T-cell (primary cell): ENCODE measurements around the gene RNF11. TPM values are rescaled to one million over a fixed set of nuclear protein-coding genes. Genes with fewer than 3 reads are reported as not detected.
"Not testable (repeated sequence)": the region's sequence is repeated elsewhere in the genome, so short reads cannot be mapped to it uniquely, and the experiment has no call there.

Source experiments
- ATAC-seq, 4 experiments: fragments of 200-7000 bp in 3 of 4; fragments of 150-1000 bp in 1 of 4; cut with Tn5 transposase; replicated peaks in 1 of 4; 1 replicate in 3 of 4; 2 replicates in 1 of 4; pipeline ENCODE4 v1.10.0; 2021; ENCODE audit warnings: moderate library complexity in 3 of 4, mild to moderate bottlenecking in 2 of 4, moderate number of reproducible peaks in 1 of 4
- CTCF ChIA-PET, 2 donors: fragments of 300-600 bp; sonication (Branson Sonifier 250); formaldehyde crosslinking; loops; one replicate each; lab custom pipeline; 2022; ENCODE audit warnings: antibody characterized with exemption in 2 of 2; lab: Charles Lee
- POLR2A ChIA-PET, 2 donors: fragments of 300-600 bp; sonication (Branson Sonifier 250); formaldehyde crosslinking; loops; one replicate each; lab custom pipeline; 2022; ENCODE audit warnings: antibody characterized with exemption in 2 of 2; lab: Charles Lee
- DNase-seq, 35 experiments: peaks; one replicate each; pipeline versions ENCODE4 v3.0.0 to v3.0.0-alpha.2; 2013 to 2023
- H3K27ac ChIP-seq: one replicate; pipeline ENCODE4 v1.5.1; 2013; ENCODE audit warnings: low read length
- H3K27me3 ChIP-seq, 2 experiments: replicated peaks in 1 of 2; 1 replicate in 1 of 2; 2 replicates in 1 of 2; pipeline versions ENCODE4 v1.6.1 to v1.7.0; 2013; ENCODE audit warnings: low read length in 1 of 2, mixed read lengths in 1 of 2; ENCODE audit not compliant: control insufficient read depth in 2 of 2, insufficient read depth in 2 of 2; ENCODE audit errors: extremely low read depth in 1 of 2
- H3K36me3 ChIP-seq, 2 donors: 1 replicate in 1 of 2; 2 replicates in 1 of 2; pipeline versions ENCODE4 v1.6.1 to v1.7.0; 2013; ENCODE audit warnings: low read length in 1 of 2; ENCODE audit not compliant: control insufficient read depth in 2 of 2, insufficient read depth in 1 of 2; ENCODE audit errors: extremely low read depth in 1 of 2
- H3K4me1 ChIP-seq, 2 experiments: 1 replicate in 1 of 2; 2 replicates in 1 of 2; pipeline versions ENCODE4 v1.6.1 to v1.7.0; 2013; ENCODE audit warnings: low read length in 2 of 2, mixed read lengths in 1 of 2; ENCODE audit not compliant: insufficient read depth in 2 of 2, control insufficient read depth in 1 of 2; ENCODE audit errors: extremely low read depth in 1 of 2
- H3K4me3 ChIP-seq, 2 donors: 1 replicate in 1 of 2; 2 replicates in 1 of 2; pipeline versions ENCODE4 v1.5.1 to v1.7.0; 2013; ENCODE audit warnings: mild to moderate bottlenecking in 2 of 2, low read length in 1 of 2, moderate library complexity in 1 of 2; ENCODE audit not compliant: control insufficient read depth in 1 of 2; ENCODE audit errors: extremely low read depth in 1 of 2
- H3K9me3 ChIP-seq: 2 replicates; pipeline ENCODE4 v1.7.0; 2013
- H3K27ac Mint-ChIP-seq, 2 donors: one replicate each; pipeline ENCODE4 v1.8.0; 2020 to 2021; ENCODE audit warnings: mild to moderate bottlenecking in 2 of 2, mixed read lengths in 2 of 2
- H3K27me3 Mint-ChIP-seq, 2 donors: one replicate each; pipeline ENCODE4 v1.8.0; 2021 to 2022; ENCODE audit warnings: mixed read lengths in 2 of 2
- H3K36me3 Mint-ChIP-seq: one replicate; pipeline ENCODE4 v1.8.0; 2021; ENCODE audit warnings: mixed read lengths
- H3K4me1 Mint-ChIP-seq, 3 donors: one replicate each; pipeline ENCODE4 v1.8.0; 2020 to 2022; ENCODE audit warnings: mixed read lengths in 3 of 3, mild to moderate bottlenecking in 1 of 3
- H3K4me3 Mint-ChIP-seq, 3 donors: one replicate each; pipeline ENCODE4 v1.8.0; 2020 to 2022; ENCODE audit warnings: mild to moderate bottlenecking in 3 of 3, mixed read lengths in 3 of 3, moderate library complexity in 3 of 3
- H3K9me3 Mint-ChIP-seq, 3 donors: one replicate each; pipeline ENCODE4 v1.8.0; 2020 to 2022; ENCODE audit warnings: mixed read lengths in 3 of 3
- WGBS: methylation state at CpG from one replicate; pipeline ENCODE4 v1.1.5; 2013; ENCODE audit warnings: missing lambda C conversion rate; ENCODE audit not compliant: insufficient coverage; 5-methylcytosine and 5-hydroxymethylcytosine counted together
- total RNA-seq, 35 experiments: library from RNA in 6 of 35; stranded (reverse) in 6 of 35; fragments of 120-200 nt in 1 of 35; gene quantifications; one replicate each; pipeline versions ENCODE4 v1.2.1 to v1.2.4 and lab custom pipeline; 2013 to 2026

RNF11 gene
- total RNA-seq, 5 donors from 2014 or later (not counting 1 experiment from before 2014, with no cell fraction given), result 33.3 to 66.0 (median 39.8) TPM

DNA sequence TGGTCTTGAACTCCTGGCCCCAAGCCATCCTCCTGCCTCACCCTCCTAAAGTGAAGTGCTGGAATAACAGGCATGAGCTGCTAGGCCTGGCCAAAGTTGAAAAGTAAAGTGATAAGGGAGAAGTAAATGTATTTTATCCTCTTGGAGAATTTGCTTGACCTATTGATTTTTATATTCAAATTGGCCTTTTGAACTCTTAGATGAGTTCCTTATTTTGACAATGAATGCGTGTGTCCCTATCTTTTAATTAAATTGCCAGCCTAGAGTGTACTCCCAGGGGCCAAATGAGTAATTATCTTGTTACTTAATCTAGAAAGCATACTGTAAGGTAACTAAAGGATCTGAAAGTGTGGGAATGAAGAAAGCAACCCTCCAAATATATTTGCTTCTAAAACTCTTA, 11.4 kb downstream of the RNF11 start:
- no peaks in the 10 kb centered on the region for H3K27me3 Mint-ChIP-seq
- ATAC-seq (no peak), DNase-seq (no peak)
- WGBS, result no CpG with 5 or more reads among the region's 1 CpG
- ChIA-PET POLR2A (no interaction called here), CTCF (interaction anchor here (0.6 to 1.1 kb wide), 4 partner anchors 18 to 325 kb away, joined by 3 to 6 read pairs (median 4); no protein-coding TSS in a partner anchor)
- Histone ChIP-seq H3K27me3 (no peaks in the 10 kb centered on the region), H3K4me1 (peaks cover 0 to 13% of the 10 kb centered on the region in 2 experiments), H3K9me3 (no peaks in the 10 kb centered on the region), H3K36me3 (no peaks in the 10 kb centered on the region), H3K4me3 (no peak overlapping the region), H3K27ac (no peak overlapping the region)
- no peaks in the 10 kb centered on the region for H3K9me3 Mint-ChIP-seq
- no peak overlapping the region for H3K27ac Mint-ChIP-seq
- H3K36me3 Mint-ChIP-seq, result peaks cover 11% of the 10 kb centered on the region
- peaks cover 64 to 71% (median 65%) of the 10 kb centered on the region in 3 donors for H3K4me1 Mint-ChIP-seq
- H3K4me3 Mint-ChIP-seq, result no peak overlapping the region

DNA sequence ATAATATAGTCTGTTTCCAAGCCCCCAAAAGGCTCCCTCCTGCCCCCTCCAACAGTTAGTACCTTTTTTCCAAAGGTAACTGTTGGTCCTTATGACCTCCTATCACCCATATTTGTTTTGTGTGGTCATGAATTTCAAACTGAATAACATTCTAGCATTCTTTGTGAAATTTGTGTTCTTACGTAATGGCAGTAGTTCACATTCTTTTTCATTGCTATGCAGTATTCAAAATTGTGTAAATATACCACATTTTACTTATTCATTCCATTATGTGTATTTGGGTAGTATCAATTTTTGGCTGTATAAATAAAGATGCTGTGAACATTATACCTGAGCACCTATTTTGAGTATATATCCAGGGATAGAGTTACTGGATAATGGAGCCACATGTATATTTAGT, 13.4 kb downstream of the RNF11 start:
- DNase-seq (no peak), ATAC-seq (no peak)
- ChIA-PET POLR2A (no interaction called here), CTCF (no interaction called here)
- no peaks in the 10 kb centered on the region for H3K36me3 ChIP-seq
- H3K27ac Mint-ChIP-seq, result no peak overlapping the region
- H3K27ac ChIP-seq, result no peak overlapping the region
- H3K4me1 Mint-ChIP-seq, result peaks cover 52 to 67% (median 61%) of the 10 kb centered on the region in 3 donors
- no peak overlapping the region for H3K4me3 ChIP-seq
- H3K9me3 ChIP-seq, result no peaks in the 10 kb centered on the region
- peaks cover 0 to 16% of the 10 kb centered on the region in 2 experiments for H3K4me1 ChIP-seq
- H3K9me3 Mint-ChIP-seq, result no peaks in the 10 kb centered on the region
- H3K4me3 Mint-ChIP-seq, result no peak overlapping the region
- no CpG with 5 or more reads among the region's 1 CpG for WGBS
- no peaks in the 10 kb centered on the region for H3K27me3 Mint-ChIP-seq
- H3K27me3 ChIP-seq, result no peaks in the 10 kb centered on the region
- H3K36me3 Mint-ChIP-seq, result peaks cover 2% of the 10 kb centered on the region

DNA sequence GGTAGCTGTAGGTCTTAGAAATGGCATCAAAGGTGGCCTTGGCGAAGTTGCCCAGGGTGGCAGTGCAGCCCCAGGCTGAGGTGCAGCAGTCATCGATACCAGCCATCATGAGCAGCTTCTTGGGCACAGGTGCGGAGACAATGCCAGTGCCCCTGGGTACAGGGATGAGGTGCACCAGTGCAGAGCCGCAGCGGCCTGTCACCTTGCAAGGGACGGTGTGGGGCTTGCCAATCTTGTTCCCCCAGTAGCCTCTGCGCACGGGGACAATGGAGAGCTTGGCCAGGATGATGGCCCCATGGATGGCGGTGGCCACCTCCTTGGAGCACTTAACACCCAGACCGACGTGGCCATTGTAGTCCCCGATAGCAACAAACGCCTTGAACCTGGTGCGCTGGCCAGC, 14.7 kb downstream of the RNF11 start:
- H3K27ac ChIP-seq, H3K27ac Mint-ChIP-seq, DNase-seq, ATAC-seq, H3K9me3 Mint-ChIP-seq, H3K27me3 ChIP-seq, H3K4me3 ChIP-seq, H3K36me3 ChIP-seq, H3K27me3 Mint-ChIP-seq, H3K9me3 ChIP-seq, CTCF ChIA-PET, POLR2A ChIA-PET, H3K4me3 Mint-ChIP-seq, H3K36me3 Mint-ChIP-seq: not testable (repeated sequence)
- peaks cover 0 to 17% of the 10 kb centered on the region in 2 experiments for H3K4me1 ChIP-seq
- H3K4me1 Mint-ChIP-seq, result peaks cover 45 to 69% (median 58%) of the 10 kb centered on the region in 3 donors
- WGBS, result 100% methylated on average over 9 of the region's 14 CpGs

DNA sequence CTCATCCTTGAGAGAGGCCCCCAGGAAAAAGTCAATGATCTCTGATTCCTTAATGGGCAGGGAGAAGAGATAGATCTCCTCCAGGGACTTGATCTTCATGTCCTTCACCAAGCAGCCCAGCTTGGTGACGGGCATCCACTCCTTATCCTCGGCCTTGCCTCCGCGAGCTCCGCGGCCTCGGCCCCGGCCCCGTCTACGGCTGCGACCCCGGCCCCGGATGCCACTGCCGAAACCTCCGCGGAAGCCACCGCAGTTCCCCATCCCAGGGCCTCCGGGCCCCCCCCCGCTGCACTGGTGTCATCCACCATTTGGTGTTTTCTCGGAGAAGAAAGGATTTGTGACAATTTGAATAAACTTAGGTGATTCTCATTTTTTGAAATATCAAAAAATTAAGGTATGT, 15.1 kb downstream of the RNF11 start:
- H3K4me1 Mint-ChIP-seq, result peaks cover 45 to 69% (median 58%) of the 10 kb centered on the region in 3 donors
- H3K27me3 ChIP-seq, H3K27ac ChIP-seq, H3K27ac Mint-ChIP-seq, CTCF ChIA-PET, ATAC-seq, H3K27me3 Mint-ChIP-seq, H3K36me3 Mint-ChIP-seq, H3K9me3 Mint-ChIP-seq, POLR2A ChIA-PET, H3K9me3 ChIP-seq, H3K4me3 Mint-ChIP-seq, H3K36me3 ChIP-seq, DNase-seq, H3K4me3 ChIP-seq: not testable (repeated sequence)
- 98% methylated on average over 7 of the region's 20 CpGs for WGBS
- peaks cover 0 to 15% of the 10 kb centered on the region in 2 experiments for H3K4me1 ChIP-seq

DNA sequence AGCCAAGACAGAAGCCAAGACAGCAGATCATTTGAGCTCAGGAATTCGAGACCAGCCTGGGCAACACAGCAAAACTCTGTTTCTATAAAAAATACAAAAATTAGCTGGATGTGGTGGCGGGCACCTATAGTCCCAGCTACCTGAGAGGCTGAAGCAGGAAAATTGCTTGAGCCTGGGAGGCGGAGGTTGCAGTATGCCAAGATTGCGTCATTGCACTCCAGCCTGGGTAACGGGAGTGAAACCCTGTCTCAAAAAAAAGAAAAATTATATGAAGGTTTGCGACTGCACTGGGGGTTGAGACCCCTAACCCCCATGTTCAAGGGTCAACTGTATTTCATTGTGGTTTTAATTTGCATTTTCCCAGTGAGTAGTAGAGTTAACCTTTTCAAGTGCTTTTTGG, 16.3 kb downstream of the RNF11 start:
- no peak overlapping the region for H3K27ac ChIP-seq
- no peak overlapping the region for H3K4me3 Mint-ChIP-seq
- H3K27me3 Mint-ChIP-seq, result no peaks in the 10 kb centered on the region
- ChIA-PET POLR2A (no interaction called here), CTCF (no interaction called here)
- H3K4me3 ChIP-seq, result no peak overlapping the region
- peaks cover 0 to 11% of the 10 kb centered on the region in 2 experiments for H3K4me1 ChIP-seq
- no peaks in the 10 kb centered on the region for H3K36me3 ChIP-seq
- H3K4me1 Mint-ChIP-seq, result peaks cover 38 to 68% (median 55%) of the 10 kb centered on the region in 3 donors
- no peak overlapping the region for H3K27ac Mint-ChIP-seq
- DNase-seq, result no peak
- H3K9me3 Mint-ChIP-seq, result no peaks in the 10 kb centered on the region
- H3K27me3 ChIP-seq, result no peaks in the 10 kb centered on the region
- peaks cover 6% of the 10 kb centered on the region for H3K36me3 Mint-ChIP-seq
- ATAC-seq, result no peak
- 100% methylated on average over 3 of the region's 6 CpGs for WGBS
- no peaks in the 10 kb centered on the region for H3K9me3 ChIP-seq

DNA sequence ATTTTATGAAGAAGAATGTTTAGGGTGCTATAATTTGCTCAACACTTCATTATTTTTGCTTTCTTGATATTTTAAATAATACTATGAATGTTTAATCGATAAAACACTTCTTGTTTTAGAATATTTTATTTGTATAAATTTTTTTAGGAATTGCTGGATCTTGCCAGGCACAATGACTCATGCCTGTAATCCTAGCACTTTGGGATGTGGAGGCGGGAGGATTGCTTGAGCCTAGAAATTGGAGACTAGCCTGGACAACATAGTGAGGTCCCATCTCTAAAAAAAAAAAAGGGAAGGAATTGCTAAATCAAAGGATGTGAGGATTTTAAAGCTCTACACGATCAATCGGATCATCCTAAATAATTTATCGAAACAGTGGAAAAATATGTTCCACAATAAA, 17.6 kb downstream of the RNF11 start:
- ATAC-seq, result no peak
- no peaks in the 10 kb centered on the region for H3K27me3 ChIP-seq
- no peak overlapping the region for H3K4me3 ChIP-seq
- Mint-ChIP-seq H3K27ac (no peak overlapping the region), H3K4me3 (no peak overlapping the region), H3K27me3 (no peaks in the 10 kb centered on the region), H3K4me1 (peaks cover 40 to 65% (median 56%) of the 10 kb centered on the region in 3 donors), H3K9me3 (no peaks in the 10 kb centered on the region), H3K36me3 (peaks cover 6% of the 10 kb centered on the region)
- 90% methylated on average over 2 of the region's 5 CpGs for WGBS
- no peaks in the 10 kb centered on the region for H3K36me3 ChIP-seq
- H3K9me3 ChIP-seq, result no peaks in the 10 kb centered on the region
- no peak for DNase-seq
- ChIA-PET CTCF (no interaction called here), POLR2A (interaction anchor here (0.6 to 0.7 kb wide), 2 partner anchors 18 to 37 kb away, joined by 3 to 4 read pairs; partner anchors contain the start of gene RNF11 (in 1 of the 2))
- no peak overlapping the region for H3K27ac ChIP-seq
- peaks cover 0 to 11% of the 10 kb centered on the region in 2 experiments for H3K4me1 ChIP-seq
